GM23248 (cell line): ENCODE data around the gene PHF21B. TPM values are rescaled to one million over a fixed set of nuclear protein-coding genes. Genes with fewer than 3 reads are reported as not detected.

ENCODE experiments used
- DNase-seq: peaks from one replicate; pipeline ENCODE4 v3.0.0-alpha.2; 2015
- H2AFZ ChIP-seq: fragments of 200-600 bp; sonication (generic); 2 replicates; pipeline ENCODE4 v1.6.1; 2016; ENCODE audit warnings: antibody characterized with exemption
- H3F3A ChIP-seq: fragments of 200-600 bp; sonication (generic); 2 replicates; pipeline ENCODE4 v1.6.1; 2016; ENCODE audit warnings: mild to moderate bottlenecking, antibody characterized with exemption, mixed run types; ENCODE audit not compliant: insufficient read depth
- H3K27ac ChIP-seq: fragments of 200-600 bp; sonication (generic); 2 replicates; pipeline ENCODE4 v1.5.1; 2016; ENCODE audit warnings: mild to moderate bottlenecking
- H3K27me3 ChIP-seq: fragments of 200-600 bp; sonication (generic); replicated peaks from 2 replicates; pipeline ENCODE4 v1.6.1; 2016; ENCODE audit warnings: mild to moderate bottlenecking; ENCODE audit not compliant: insufficient read depth
- H3K36me3 ChIP-seq: fragments of 200-600 bp; sonication (generic); 2 replicates; pipeline ENCODE4 v1.6.1; 2016; ENCODE audit warnings: low read depth, mild to moderate bottlenecking
- H3K4me1 ChIP-seq: fragments of 200-600 bp; sonication (generic); 2 replicates; pipeline ENCODE4 v1.6.1; 2016; ENCODE audit warnings: mild to moderate bottlenecking; ENCODE audit not compliant: insufficient read depth
- H3K4me2 ChIP-seq: fragments of 200-600 bp; sonication (generic); one replicate; pipeline ENCODE4 v1.6.1; 2016; ENCODE audit warnings: mild to moderate bottlenecking; ENCODE audit not compliant: unreplicated experiment
- H3K4me3 ChIP-seq: fragments of 200-600 bp; sonication (generic); 2 replicates; pipeline ENCODE4 v1.5.1; 2016; ENCODE audit warnings: mild to moderate bottlenecking
- H3K79me2 ChIP-seq: fragments of 200-600 bp; sonication (generic); 2 replicates; pipeline ENCODE4 v1.6.1; 2016; ENCODE audit warnings: mild to moderate bottlenecking; ENCODE audit not compliant: insufficient read depth
- H3K9ac ChIP-seq: fragments of 200-600 bp; sonication (generic); 2 replicates; pipeline ENCODE4 v1.6.1; 2016; ENCODE audit warnings: mild to moderate bottlenecking
- H3K9me2 ChIP-seq: fragments of 200-600 bp; sonication (generic); 2 replicates; pipeline ENCODE4 v1.6.1; 2016; ENCODE audit warnings: mixed run types, mild to moderate bottlenecking, moderate library complexity; ENCODE audit not compliant: insufficient read depth
- H3K9me3 ChIP-seq: fragments of 200-600 bp; sonication (generic); one replicate; pipeline ENCODE4 v1.6.1; 2017; ENCODE audit warnings: low read depth
- H4K20me1 ChIP-seq: fragments of 200-600 bp; sonication (generic); 2 replicates; pipeline ENCODE4 v1.6.0; 2016; ENCODE audit not compliant: insufficient read depth
- EZH2 ChIP-seq: fragments of 200-600 bp; sonication (generic); IDR thresholded peaks from 2 replicates; pipeline ENCODE4 v1.6.1; 2018; ENCODE audit warnings: antibody characterized with exemption, mild to moderate bottlenecking; ENCODE audit not compliant: insufficient read depth, poor library complexity, severe bottlenecking
- EZH2phosphoT487 ChIP-seq: fragments of 200-600 bp; sonication (generic); IDR thresholded peaks from 2 replicates; pipeline ENCODE4 v1.6.1; 2018; ENCODE audit warnings: antibody characterized with exemption, moderate library complexity, mild to moderate bottlenecking, low read depth; ENCODE audit not compliant: insufficient read depth
- WGBS, 2 experiments: methylation state at CpG; one replicate each; pipeline ENCODE4 v1.1.6; 2015 to 2017; ENCODE audit warnings: low lambda C conversion rate in 2 of 2, low coverage in 1 of 2; ENCODE audit errors: missing lambda C conversion rate in 2 of 2; 5-methylcytosine and 5-hydroxymethylcytosine counted together
- in situ Hi-C: fragments of 300-500 bp; cut with MboI; formaldehyde crosslinking; loops from 2 replicates; pipeline ENCODE4 v1.15.0; 2020
- polyA plus RNA-seq: library from polyadenylated mRNA; unstranded; fragments of >200 nt; fragmentation: Nextera tagmentation; extraction: Ambion mirVana; gene quantifications from 2 replicates; pipeline ENCODE4 v1.2.1, GENCODE V29; 2016
- total RNA-seq: library from RNA; depleted of rRNA; stranded (reverse); fragments of >200 nt; shearing (Covaris generic); gene quantifications from 2 replicates; pipeline ENCODE4 v1.2.3, GENCODE V29; 2014

The PHF21B gene
- total and polyA plus RNA-seq, 2 experiments from 2014 or later: not detected

DNA sequence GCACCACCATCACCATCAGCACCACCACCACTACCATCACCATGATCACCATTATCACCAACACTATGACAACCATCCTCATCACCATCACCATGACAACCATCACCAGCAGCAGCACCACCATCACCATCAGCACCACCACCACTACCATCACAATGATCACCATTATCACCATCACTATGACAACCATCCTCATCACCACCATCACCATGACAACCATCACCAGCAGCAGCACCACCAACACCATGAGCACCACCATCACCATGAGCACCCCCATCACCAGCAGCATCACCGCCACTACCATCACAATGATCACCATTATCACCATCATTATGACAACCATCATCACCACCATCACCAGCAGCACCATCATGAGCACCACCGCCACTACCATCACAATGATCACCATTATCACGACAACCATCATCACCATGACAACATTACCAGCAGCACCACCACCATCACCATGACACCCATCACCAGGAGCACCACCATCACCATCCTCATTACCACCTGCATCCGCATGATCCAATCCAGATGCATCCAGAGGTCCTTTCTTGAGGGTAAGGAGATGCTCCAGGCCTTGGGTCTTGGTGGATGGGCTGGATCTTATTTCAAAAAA is 23.8 kb downstream of the PHF21B start:
- H3K9ac ChIP-seq: no peak overlapping the region
- in situ Hi-C loops: no loop called here
- DNase-seq: no peak

DNA sequence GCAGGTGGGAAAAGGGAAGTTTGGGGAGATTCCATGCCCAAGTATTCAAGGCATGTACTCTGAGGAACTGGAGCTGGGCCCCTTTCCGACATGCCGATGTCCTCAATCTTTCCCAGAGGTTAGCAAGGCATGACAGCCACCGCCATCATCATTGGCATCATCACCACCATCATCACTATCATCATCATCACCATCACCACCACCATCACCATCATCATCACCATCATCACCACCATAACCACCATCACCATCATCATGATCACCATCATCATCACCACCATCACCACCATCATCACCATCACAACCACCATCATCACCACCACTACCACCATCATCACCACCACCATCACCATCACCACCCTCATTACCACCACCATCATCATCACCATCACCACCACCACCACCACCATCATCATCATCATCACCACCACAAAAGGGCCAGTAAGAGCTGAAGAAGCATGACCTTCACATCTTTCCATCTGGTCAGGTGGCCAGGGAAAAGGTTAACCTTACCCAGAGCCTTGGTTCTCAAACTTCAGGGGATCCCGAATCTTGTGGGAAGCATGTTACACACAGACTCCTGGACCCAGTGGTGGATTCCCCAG is 25.8 kb downstream of the PHF21B start:
- WGBS, 2 experiments: 41 to 69% methylated on average over 4 of the region's 4 CpGs
- H3K36me3 ChIP-seq: no peaks in the 10 kb centered on the region
- no peak overlapping the region for H3K4me2 ChIP-seq
- H3K9me2 ChIP-seq: no peaks in the 10 kb centered on the region
- H3K4me1 ChIP-seq: no peaks in the 10 kb centered on the region
- peaks cover 21% of the 10 kb centered on the region for H3K27me3 ChIP-seq
- in situ Hi-C loops: no loop called here
- no peak overlapping the region for H3K4me3 ChIP-seq
- TF ChIP-seq EZH2phosphoT487: no peak
- no peak for TF ChIP-seq EZH2
- DNase-seq: no peak
- H3K27ac ChIP-seq: no peak overlapping the region
- no peaks in the 10 kb centered on the region for H3K79me2 ChIP-seq
- H3F3A ChIP-seq: no peaks in the 10 kb centered on the region
- no peaks in the 10 kb centered on the region for H3K9me3 ChIP-seq
- H2AFZ ChIP-seq: no peak overlapping the region
- no peak overlapping the region for H3K9ac ChIP-seq
- no peaks in the 10 kb centered on the region for H4K20me1 ChIP-seq

More for the DNA sequence above, 23.8 kb downstream of the PHF21B start:
- H4K20me1 ChIP-seq: no peaks in the 10 kb centered on the region
- no peaks in the 10 kb centered on the region for H3K36me3 ChIP-seq
- WGBS, 2 experiments: 46 to 56% methylated on average over 4 of the region's 4 CpGs
- TF ChIP-seq EZH2phosphoT487: no peak
- no peak for TF ChIP-seq EZH2
- H3K4me3 ChIP-seq: no peak overlapping the region
- H3K4me1 ChIP-seq: no peaks in the 10 kb centered on the region
- H3K27me3 ChIP-seq: peaks cover 11% of the 10 kb centered on the region
- no peak overlapping the region for H2AFZ ChIP-seq
- no peak overlapping the region for H3K27ac ChIP-seq
- H3K9me3 ChIP-seq: no peaks in the 10 kb centered on the region
- no peaks in the 10 kb centered on the region for H3K79me2 ChIP-seq
- no peaks in the 10 kb centered on the region for H3F3A ChIP-seq
- H3K9me2 ChIP-seq: no peaks in the 10 kb centered on the region
- H3K4me2 ChIP-seq: no peak overlapping the region

DNA sequence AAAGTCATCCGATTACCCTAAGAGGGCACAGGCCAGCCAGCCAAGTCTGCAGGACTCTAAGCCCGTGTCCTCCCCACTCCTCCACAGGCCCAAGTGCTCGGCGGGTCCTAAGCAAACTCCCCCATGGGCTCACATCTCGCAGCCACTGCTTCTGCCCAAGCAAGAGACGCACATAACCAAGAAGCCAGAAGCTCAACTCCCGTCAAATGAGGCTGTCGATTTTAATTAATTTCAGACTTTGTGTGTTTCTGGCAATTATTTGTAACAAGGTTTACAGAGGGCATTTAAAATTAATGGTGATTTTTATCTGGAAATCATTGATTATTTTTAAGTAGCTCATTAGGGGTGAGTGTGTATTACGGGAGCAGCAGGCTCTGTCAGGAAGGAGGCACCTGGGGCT is 27.4 kb downstream of the PHF21B start:
- in situ Hi-C loops: no loop called here

DNA sequence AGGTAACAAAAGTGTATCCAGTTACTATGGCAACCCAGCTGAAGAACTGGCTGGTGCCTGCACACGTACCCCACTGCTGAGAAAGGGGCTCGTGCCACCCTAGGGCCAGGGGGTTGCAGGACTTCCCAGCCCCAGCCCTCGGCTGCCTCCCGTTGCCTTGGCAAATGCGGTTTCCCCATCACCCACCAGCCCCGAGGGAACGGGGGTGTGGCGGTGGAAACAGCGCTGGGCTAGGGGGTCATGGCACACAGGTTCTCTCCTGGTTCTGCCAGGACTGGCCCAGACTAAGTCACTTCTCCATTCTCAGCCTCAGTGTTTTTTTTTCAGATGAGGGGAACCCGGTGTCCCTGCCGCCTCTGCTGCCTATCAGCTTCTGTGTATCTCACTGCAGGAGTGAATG is 27.9 kb downstream of the PHF21B start:
- no peak for DNase-seq
- no peaks in the 10 kb centered on the region for H3K9me3 ChIP-seq
- peaks cover 29% of the 10 kb centered on the region for H3K27me3 ChIP-seq
- no peaks in the 10 kb centered on the region for H3K36me3 ChIP-seq
- no peaks in the 10 kb centered on the region for H3K4me1 ChIP-seq
- H3K4me3 ChIP-seq: no peak overlapping the region
- H3K9me2 ChIP-seq: no peaks in the 10 kb centered on the region
- no peaks in the 10 kb centered on the region for H4K20me1 ChIP-seq
- no peak overlapping the region for H3K27ac ChIP-seq
- WGBS, 2 experiments: 45 to 47% methylated on average over 11 of the region's 11 CpGs
- H3K9ac ChIP-seq: no peak overlapping the region
- no peak overlapping the region for H3K4me2 ChIP-seq
- no peak overlapping the region for H2AFZ ChIP-seq
- no peak for TF ChIP-seq EZH2
- no peak for TF ChIP-seq EZH2phosphoT487
- no peaks in the 10 kb centered on the region for H3F3A ChIP-seq
- no peaks in the 10 kb centered on the region for H3K79me2 ChIP-seq
- in situ Hi-C loops: no loop called here

More for the DNA sequence above, 27.4 kb downstream of the PHF21B start:
- H3K36me3 ChIP-seq: no peaks in the 10 kb centered on the region
- H3K27me3 ChIP-seq: peaks cover 29% of the 10 kb centered on the region
- H3K4me2 ChIP-seq: no peak overlapping the region
- H3K9me2 ChIP-seq: no peaks in the 10 kb centered on the region
- H3K27ac ChIP-seq: no peak overlapping the region
- WGBS, 2 experiments: 40 to 46% methylated on average over 9 of the region's 9 CpGs
- H3K9me3 ChIP-seq: no peaks in the 10 kb centered on the region
- no peak for DNase-seq
- TF ChIP-seq EZH2phosphoT487: no peak
- H3K4me1 ChIP-seq: no peaks in the 10 kb centered on the region
- H2AFZ ChIP-seq: no peak overlapping the region
- no peak overlapping the region for H3K4me3 ChIP-seq
- H3K79me2 ChIP-seq: no peaks in the 10 kb centered on the region
- no peaks in the 10 kb centered on the region for H4K20me1 ChIP-seq
- no peaks in the 10 kb centered on the region for H3F3A ChIP-seq
- no peak overlapping the region for H3K9ac ChIP-seq
